Psoas muscle (tissue), 8 donors: ENCODE measurements around the gene LGMN. TPM values are rescaled to one million over a fixed set of nuclear protein-coding genes. Genes with fewer than 3 reads are reported as not detected.

Experiments
- ATAC-seq, 4 donors: fragments of 200-7000 bp; cut with Tn5 transposase; one replicate each; pipeline ENCODE4 v1.9.1; 2020; ENCODE audit warnings: moderate library complexity in 3 of 4, mild to moderate bottlenecking in 2 of 4
- DNase-seq, 2 donors: peaks; one replicate each; pipeline ENCODE4 v3.0.0-alpha.2; 2020
- H3K27ac ChIP-seq: fragments of 200-600 bp; one replicate; pipeline ENCODE4 v1.8.0; 2022
- H3K27me3 ChIP-seq, 3 donors: fragments of 200-600 bp in 1 of 3; one replicate each; pipeline versions ENCODE4 v1.6.1 to v1.8.0; 2013 to 2022; ENCODE audit warnings: low read length in 2 of 3, mild to moderate bottlenecking in 2 of 3, moderate library complexity in 1 of 3; ENCODE audit not compliant: insufficient read depth in 3 of 3
- H3K36me3 ChIP-seq, 2 donors: fragments of 200-600 bp in 1 of 2; one replicate each; pipeline versions ENCODE4 v1.6.1 to v1.8.0; 2013 to 2022; ENCODE audit warnings: low read depth in 1 of 2, mild to moderate bottlenecking in 1 of 2, moderate library complexity in 1 of 2; ENCODE audit not compliant: insufficient read depth in 1 of 2
- H3K4me1 ChIP-seq: fragments of 200-600 bp; one replicate; pipeline ENCODE4 v1.8.0; 2022
- H3K4me3 ChIP-seq: fragments of 200-600 bp; one replicate; pipeline ENCODE4 v1.8.0; 2022; ENCODE audit warnings: mild to moderate bottlenecking
- H3K9me3 ChIP-seq: fragments of 200-600 bp; one replicate; pipeline ENCODE4 v1.8.0; 2022
- WGBS, 3 donors: extraction: QIAGEN DNeasy Blood & Tissue Kit; methylation state at CpG; one replicate each; pipeline versions ENCODE4 v1.1.6 to v1.1.7; 2013; 5-methylcytosine and 5-hydroxymethylcytosine counted together
- intact Hi-C, 2 donors: fragments of 100-400 bp; cut with DNase I; formaldehyde crosslinking; loops; one replicate each; pipeline versions ENCODE4 v1.11.0 to v1.14.2; 2022
- polyA plus RNA-seq, 3 donors: library from polyadenylated mRNA; stranded (reverse); fragments of 200-250 nt; gene quantifications; one replicate each; pipeline ENCODE4 v1.2.3, GENCODE V29; 2013
- total RNA-seq, 4 donors: library from RNA; stranded (reverse); fragmentation: NEBNext Ultra II Directional in 2 of 4; extraction: Animal tissue kit (Norgen Biotek cat#: 25700) in 2 of 4; gene quantifications; one replicate each; pipeline versions ENCODE4 v1.2.1 to v1.2.4, GENCODE V29; 2021 to 2023
- TF ChIP-seq, protein P1 (sequence below): fragments of 200-600 bp; IDR thresholded peaks from one replicate; pipeline ENCODE4 v1.8.0; 2022; ENCODE audit warnings: antibody characterized with exemption
- donor health status: healthy with polysubstance abuse.
- donor health status: DM: no; HTN: no; CAD: no; lungs with moderate emphysema.
- donor health status: Bipolar disorder and iron deficiency.
- donor health status: healthy.
- donor health status: DM: yes; HTN: yes; CAD: no.
- donor health status: DM: no; HTN: no; CAD: no.
- donor health status: DM: no; HTN: no; CAD: no.
- donor health status: DM: yes; HTN: yes; CAD: no.

The LGMN gene
- total and polyA plus RNA-seq, 7 donors: 27.2 to 56.8 (median 49.3) TPM

DNA sequence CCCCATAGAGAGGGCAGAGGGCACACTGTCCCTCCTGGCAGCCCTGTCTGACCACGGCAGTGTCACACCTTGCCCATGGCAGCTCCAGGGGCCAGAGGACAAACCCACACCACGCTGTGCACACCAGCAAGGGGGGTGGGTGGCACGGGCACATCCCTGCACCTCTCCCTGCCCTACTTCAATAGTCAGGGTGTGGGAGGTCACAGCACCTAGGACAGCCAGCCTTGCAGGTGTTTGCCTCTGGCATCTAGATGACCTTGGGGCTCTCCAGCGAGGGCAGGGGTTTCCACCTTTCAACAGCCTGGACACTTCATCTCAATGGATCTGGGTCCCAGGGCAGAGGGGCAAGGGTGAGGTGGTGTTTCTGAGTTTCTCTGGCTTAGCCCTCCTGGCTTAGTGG is 69.2 kb downstream of the LGMN start:
- TF ChIP-seq, protein P1, sequence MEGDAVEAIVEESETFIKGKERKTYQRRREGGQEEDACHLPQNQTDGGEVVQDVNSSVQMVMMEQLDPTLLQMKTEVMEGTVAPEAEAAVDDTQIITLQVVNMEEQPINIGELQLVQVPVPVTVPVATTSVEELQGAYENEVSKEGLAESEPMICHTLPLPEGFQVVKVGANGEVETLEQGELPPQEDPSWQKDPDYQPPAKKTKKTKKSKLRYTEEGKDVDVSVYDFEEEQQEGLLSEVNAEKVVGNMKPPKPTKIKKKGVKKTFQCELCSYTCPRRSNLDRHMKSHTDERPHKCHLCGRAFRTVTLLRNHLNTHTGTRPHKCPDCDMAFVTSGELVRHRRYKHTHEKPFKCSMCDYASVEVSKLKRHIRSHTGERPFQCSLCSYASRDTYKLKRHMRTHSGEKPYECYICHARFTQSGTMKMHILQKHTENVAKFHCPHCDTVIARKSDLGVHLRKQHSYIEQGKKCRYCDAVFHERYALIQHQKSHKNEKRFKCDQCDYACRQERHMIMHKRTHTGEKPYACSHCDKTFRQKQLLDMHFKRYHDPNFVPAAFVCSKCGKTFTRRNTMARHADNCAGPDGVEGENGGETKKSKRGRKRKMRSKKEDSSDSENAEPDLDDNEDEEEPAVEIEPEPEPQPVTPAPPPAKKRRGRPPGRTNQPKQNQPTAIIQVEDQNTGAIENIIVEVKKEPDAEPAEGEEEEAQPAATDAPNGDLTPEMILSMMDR: no peak
- Histone ChIP-seq H3K4me1 (no peaks in the 10 kb centered on the region), H3K27ac (no peak overlapping the region), H3K9me3 (no peaks in the 10 kb centered on the region), H3K4me3 (no peak overlapping the region), H3K27me3 (no peaks in the 10 kb centered on the region), H3K36me3 (no peaks in the 10 kb centered on the region)
- 87 to 93% (median 89%) methylated on average over 4 of the region's 4 CpGs for WGBS, 3 donors
- intact Hi-C loops: no loop called here
- no peak for DNase-seq
- no peak for ATAC-seq

DNA sequence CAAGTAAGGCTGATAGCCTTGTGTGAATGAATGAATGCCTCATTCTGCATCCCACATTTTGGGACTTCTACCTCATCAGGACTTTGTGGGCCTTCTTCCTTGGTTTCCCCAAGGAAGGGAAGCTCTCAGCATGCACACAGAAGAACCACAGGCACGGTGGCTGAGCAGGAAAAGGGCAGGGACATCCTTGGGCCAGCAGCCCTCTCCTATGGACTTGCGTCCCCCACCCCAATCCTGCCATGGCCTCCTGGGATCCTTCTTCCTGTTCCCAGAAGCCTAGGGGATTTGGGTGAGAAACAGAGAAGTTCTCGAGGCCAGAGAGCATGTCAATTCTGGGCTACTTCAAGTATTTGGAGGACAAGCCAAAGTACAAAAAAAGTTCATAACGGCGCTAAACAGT is 69.7 kb downstream of the LGMN start:
- H3K4me1 ChIP-seq: no peaks in the 10 kb centered on the region
- no peaks in the 10 kb centered on the region for H3K36me3 ChIP-seq
- H3K27me3 ChIP-seq: no peaks in the 10 kb centered on the region
- H3K9me3 ChIP-seq: no peaks in the 10 kb centered on the region
- H3K4me3 ChIP-seq: no peak overlapping the region
- TF ChIP-seq, protein P1: no peak
- ATAC-seq (no peak), DNase-seq (no peak)
- no peak overlapping the region for H3K27ac ChIP-seq
- intact Hi-C loops: no loop called here
- WGBS, 3 donors: 79 to 82% (median 82%) methylated on average over 5 of the region's 5 CpGs

DNA sequence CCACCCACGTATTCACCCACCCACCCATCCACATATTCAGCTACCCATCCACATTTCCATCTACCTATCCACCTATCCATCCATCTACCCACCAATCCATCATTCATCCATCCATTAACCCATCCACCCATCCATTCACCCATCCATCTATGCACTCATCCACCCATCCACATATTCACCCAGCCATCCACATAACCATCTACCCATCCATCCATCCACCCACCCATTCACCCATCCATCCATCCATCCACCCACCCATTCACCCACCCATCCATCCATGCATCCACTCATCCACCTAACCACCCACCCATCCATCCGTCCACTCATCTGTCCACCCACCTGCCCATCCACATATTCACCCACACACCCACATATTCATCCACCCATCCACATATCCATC is 70.5 kb downstream of the LGMN start:
- ATAC-seq: no peak
- no peak for DNase-seq
- intact Hi-C loops: no loop called here

DNA sequence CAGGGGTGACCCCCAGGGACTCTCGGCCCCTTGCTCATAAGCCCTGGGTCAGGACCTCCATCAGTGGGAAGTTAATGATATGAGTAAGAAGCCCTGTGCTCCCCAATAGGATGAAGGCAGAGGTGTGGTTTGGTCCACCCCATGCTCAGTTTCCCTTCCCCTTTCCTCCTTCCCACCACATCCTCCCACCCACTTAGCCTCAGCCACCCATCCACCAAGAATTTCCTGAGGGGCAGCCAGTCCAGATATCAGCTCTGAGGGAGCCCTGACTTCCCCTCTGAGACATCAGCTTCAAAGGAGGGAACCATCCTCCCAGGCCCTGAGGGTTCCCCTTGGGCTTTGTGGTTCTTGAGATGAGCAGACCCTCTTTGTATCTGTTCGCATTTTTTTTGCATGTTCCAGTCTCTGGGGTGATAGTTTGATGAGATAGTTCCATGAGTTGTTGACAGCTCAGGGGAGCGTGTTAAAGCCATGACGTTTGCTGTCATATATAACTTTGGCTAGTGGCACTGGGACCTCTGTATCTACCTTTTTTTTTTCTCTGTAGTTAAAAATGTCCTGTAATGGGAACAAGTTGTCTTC is 71.2 kb downstream of the LGMN start:
- TF ChIP-seq, protein P1: no peak
- Histone ChIP-seq H3K9me3 (no peaks in the 10 kb centered on the region), H3K27ac (no peak overlapping the region), H3K36me3 (no peaks in the 10 kb centered on the region), H3K4me1 (no peaks in the 10 kb centered on the region), H3K27me3 (no peaks in the 10 kb centered on the region), H3K4me3 (no peak overlapping the region)
- no peak for DNase-seq
- intact Hi-C loops: no loop called here
- WGBS, 3 donors: 84 to 85% (median 84%) methylated on average over 4 of the region's 4 CpGs
- ATAC-seq: no peak

More for the DNA sequence above, 70.5 kb downstream of the LGMN start:
- Histone ChIP-seq H3K36me3 (no peaks in the 10 kb centered on the region), H3K27ac (no peak overlapping the region), H3K9me3 (no peaks in the 10 kb centered on the region), H3K4me1 (no peaks in the 10 kb centered on the region), H3K27me3 (no peaks in the 10 kb centered on the region), H3K4me3 (no peak overlapping the region)
- 92 to 96% (median 94%) methylated on average over 2 of the region's 2 CpGs for WGBS, 3 donors
- TF ChIP-seq, protein P1: no peak
